HG02588 (cell line): ENCODE measurements around the gene MBLAC2.
A peak's percentile ranks its signal among the peaks of the same experiment; 100 is the strongest.

ENCODE experiments used
- ATAC-seq: cut with Tn5 transposase; IDR thresholded peaks from one replicate; pipeline ENCODE4 v1.9.1; 2021; ENCODE audit warnings: mild to moderate bottlenecking, moderate library complexity; ENCODE audit not compliant: unreplicated experiment

The MBLAC2 gene

DNA sequence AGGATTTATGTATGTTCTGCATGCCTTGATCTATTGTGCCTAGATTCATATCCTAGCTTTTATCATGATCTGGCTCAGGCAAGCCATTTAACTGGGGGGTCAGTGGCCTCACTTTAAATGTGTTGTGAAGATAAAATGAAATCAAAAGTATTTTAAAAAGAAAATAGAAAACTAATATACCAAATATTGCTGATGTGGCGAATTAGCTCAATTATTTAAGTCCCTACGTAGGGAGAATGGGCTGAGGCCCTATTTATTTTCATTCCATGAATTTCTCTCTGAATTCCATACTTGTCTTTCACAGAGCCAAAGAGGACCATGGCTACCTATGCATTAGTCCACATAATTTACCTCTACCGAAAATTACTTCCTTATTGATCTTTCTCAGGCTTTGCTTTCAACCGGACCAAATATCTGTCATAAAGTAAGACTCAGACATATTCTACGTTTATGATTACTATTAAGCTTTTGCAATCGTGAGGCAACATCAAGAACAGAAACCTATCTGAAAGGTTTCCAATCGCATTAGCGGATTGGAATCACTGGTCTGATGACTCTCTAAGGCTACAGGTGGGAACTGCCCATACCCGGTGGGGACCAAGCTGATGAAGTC lies 1.7 kb downstream of the MBLAC2 start:
- no peak for ATAC-seq

DNA sequence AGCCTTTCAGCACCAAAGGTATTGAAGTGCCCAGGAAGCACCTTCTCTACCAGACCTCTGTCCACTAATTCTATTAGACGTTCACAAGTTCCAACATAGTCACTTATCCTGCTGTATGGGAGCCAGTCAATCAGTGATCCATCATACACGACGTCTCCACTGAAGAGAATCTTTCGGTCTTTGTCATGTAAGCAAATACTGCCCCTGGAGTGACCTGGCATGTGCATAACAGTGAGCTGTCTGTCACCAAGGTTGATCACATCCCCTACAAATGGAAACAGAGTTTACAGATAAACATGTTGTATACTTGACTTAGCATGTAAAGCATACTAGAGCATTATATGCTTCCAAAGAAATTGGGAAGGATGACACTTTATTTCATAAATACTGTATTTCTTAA lies 13.3 kb downstream of the MBLAC2 start:
- no peak for ATAC-seq

DNA sequence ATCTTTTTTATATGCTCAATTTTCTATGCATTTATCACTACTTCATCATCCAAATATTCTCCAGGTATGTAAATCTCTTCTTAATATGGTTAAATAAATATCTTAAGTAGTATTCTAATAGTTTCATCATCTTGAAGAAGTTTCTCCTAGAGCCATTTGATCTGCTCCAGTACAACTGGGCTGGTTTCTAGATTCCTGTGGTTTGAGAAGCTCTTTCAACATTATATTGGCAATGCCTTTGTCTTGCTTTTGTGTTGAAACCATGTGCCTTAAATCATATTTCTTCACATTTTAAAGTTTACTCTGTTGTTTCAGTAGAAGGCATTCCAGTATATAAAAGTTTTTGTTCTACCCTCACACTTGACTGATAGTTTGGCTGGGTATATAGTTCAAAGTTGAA lies 27.6 kb downstream of the MBLAC2 start:
- no peak for ATAC-seq

DNA sequence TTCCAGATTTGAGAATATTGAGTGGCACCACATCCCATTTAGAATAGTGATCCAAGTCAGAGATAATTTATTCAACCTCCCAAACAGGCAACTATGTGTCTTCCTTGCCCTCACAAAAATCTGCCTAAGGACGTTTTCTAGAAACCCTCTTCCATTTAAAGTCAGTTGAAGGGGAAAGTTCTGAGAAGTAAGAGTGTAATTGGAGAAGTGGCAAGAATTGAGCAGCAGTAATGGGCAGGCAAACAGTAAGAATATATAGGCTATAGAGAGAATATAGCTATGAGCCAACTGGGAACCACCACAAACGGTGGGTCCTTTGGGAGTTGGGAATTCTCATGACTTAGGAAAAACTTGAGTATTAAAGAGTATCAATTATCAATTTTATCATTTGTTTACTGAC lies 33.9 kb downstream of the MBLAC2 start:
- no peak for ATAC-seq

DNA sequence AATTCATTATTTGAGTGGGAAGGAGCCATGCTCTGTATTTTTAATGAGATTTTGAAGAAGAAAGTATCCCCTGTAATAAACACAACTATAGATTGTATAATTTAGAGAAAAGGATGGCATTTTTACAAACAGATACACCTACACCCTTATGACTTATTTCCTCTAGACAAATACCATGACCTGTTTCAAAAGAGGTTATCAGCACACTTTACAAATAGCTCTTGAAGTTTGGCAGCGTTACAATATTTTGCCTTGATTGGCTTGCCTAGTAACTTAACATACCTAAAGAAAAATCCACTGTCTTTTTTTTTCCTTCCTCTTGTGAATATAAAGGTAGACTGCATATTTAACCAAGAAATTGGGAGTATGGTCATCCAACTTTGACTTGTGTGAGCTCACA lies 36.5 kb downstream of the MBLAC2 start:
- no peak for ATAC-seq

DNA sequence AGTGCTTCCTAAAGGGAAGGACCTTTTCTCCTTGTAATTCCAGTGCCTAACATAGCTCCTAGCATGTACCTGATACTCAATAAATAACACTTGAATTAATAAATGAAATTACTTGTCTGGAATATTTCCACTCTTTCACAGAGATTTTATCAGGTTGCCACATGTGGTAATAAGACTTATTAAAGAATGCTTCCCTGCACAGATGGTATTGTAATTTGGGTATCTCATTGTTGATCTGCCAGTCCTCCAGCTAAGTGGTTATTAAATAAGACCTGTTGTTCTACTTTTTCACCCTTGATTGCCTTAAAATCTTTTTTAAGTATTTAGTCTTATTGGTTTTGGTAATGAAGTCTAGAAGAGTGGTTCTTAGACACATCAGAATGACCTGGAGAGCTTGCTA lies 36.9 kb downstream of the MBLAC2 start:
- no peak for ATAC-seq

DNA sequence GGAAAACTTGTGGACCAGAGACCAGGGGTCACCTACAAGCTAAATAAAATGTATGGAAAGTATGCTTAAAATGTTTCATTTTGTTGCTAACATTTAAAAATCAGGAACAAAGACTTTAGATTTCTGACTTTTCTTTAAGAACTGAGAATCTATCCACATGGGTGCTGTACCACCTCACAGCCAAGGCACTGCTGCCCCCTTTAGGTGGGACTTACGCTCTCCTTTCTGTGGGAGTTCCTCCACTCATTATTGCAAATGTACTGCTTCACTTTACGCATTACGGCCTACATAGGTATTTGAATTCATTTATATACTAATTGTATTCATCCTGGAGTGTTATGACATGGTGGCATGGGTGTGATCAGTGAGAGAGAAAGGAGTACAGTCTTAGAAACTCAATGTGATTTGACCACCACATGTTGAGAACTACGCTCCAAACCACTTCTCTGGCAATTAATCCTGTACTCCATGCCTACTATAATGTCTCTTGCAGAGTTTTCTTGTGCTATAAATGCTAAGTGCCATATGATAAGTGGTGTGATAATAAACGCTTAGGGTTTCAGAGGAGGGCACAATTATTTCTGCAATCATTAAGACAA lies 40.4 kb downstream of the MBLAC2 start:
- peak; percentile 70 for ATAC-seq

DNA sequence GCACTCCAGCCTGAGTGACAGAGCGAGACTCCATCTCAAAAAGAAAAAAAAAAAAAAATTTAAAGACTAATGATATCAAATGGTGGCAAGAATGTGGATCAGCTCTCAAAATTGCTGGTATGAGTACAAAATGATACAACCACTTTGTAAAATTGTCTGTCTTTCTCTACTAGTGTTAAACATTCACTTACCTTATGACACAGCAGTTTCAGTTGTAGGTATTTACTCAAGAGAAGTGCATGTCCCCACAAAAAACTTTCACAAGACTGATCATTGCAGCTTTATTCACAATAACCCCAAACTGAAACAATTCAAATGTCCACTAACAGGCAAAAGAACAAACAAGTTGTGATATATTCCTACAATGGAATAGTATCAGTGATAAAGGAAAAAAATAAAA lies 50.3 kb downstream of the MBLAC2 start:
- ATAC-seq: peak; percentile 71

DNA sequence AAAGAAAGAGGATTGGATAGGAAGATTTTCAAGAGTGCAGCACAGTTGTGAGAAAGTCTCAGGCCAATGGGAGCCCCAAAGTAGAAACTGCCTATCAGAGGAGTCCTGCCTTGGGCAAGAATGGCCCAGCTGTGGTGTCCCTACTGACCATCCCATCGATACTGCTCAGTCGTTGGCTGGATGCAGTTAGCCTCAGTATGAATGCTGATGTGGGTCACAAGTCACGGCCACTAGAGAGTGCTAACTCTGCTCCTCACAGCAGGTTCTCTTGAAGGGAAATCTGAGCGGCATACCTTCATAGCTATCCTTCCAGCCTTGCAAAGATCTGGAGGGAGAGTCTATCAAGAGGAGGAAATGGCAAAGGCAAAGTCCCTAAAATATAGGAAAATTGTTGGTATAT lies 53.4 kb downstream of the MBLAC2 start:
- ATAC-seq: peak; percentile 58

DNA sequence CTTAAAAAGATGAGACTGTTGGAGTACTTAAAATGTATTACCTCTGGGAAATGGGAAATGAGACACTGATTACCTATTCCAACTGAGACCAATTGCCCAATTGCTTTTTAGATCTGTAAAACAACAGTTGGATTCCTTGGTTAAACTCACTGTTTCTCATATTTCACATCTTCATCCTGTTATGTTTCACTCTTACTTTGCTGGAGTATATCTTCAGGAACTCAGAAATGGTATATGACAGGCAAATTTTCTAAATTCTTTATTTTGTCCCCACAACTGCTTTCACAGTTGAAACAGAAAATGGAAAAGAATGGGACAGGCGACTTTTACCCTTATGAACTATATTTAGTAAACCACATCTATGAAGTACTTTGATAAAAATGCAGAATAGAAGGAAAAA lies 56.4 kb downstream of the MBLAC2 start:
- ATAC-seq: no peak

DNA sequence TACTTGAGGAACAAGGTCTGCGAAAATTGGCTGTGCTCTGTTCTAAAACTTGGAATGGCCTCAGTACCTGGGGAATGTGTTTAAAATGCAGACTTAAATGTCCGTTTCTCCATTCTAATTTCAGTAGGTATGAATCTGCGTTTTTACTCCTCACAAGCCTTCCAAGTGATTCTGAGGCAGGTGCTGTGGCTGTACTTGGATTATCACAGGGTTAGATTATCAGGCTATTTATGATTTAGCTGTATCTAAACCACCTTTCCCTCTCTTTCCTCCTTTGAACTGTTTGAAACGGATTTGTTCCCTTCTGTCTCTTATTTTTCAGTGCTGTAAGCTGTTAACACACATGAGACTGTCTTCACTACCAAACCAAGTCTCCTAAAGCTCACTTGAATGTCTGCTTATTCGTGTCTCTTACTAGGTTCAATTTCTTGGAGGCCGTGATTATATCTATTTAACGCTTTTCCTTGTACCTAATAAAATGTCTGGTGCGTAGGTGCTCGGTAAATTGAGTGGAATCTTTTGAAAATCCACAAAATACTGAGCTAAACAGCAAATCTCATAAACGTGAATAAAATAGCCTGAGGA lies 64.3 kb downstream of the MBLAC2 start:
- no peak for ATAC-seq

DNA sequence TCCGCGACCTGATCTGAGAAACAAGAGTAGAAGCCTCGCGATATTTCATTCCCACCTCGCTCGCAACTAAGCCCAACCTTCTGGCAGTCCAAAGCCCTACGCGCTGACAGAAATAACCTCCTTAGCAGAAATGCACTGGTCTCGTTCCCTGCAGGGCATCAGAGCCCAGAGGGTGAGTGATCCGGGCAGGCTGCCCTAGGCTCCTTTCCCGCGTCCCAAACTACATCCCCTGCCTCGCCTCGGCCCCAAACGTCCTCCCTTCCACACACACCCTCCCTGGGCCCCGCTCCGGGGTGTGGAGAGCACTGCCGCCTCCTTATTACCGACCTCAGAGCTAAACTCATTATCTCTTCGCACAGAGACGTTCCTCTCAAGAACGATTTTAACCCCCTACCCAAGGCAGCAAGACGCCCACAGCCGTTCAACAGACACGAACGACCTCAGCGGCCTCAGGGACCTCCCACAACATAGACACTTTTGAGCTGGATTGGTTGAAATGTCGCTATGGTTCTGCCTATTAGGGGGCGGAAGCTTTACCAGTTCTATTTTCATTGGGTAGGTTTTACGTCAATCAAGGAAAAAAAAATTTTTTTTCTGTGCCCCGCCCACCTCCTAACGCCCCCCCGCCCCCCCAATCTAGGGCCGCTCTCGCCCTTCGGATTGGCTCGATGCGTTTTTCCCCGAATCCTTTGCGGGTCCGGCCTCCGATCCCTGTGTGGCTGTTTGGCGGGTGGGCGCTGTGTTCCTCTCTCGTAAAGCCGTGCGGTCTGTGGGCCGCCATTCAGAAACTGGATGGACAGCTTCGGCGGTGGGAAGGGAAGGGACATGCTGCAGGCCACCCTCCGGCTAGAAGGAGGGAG lies 65.0 kb downstream of the MBLAC2 start, which contains the start of gene CETN3:
TSS of gene CETN3 (minus strand) at position 439 of the 860 bp plus-strand sequence. CDS start at position 344, 95 bp downstream.
- ATAC-seq: peak; percentile 93

DNA sequence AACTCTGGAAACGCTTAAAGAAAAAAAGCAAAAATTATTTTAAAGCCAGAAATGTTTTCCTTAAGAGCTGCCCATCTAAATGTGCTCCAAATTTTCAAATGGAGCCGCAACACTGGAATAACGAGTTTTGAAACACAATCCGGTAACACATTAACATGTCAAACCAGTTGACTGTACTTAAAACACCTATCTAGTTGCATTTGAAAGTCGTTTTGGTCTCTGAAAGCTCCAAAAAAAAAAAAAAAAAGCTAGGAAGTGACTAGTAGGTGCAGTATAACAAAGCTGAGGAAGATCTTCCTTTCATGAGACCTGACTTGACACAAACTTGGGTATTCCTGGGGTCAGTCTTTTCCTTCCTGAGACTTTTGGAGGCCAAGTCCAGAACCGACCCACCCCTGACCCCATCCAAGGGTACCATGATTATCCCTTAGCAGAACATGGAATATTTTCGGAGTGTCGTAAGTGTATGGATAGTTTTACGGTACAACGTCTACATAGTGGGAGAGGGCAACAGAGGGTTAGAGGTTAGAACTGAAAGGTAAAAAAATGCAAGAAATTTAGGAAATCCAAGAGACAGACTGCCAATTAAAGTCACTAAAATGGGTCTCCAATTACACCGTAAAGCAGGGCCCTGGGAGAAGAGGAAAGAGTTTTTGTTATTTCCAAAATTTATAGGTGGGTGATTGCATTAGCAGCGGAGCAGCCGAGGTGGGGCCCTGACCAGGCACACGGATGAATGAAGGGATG lies 65.8 kb downstream of the MBLAC2 start:
- ATAC-seq: no peak
